ENCODE data around the gene GPR153. TPM values are rescaled to one million over a fixed set of nuclear protein-coding genes. Genes with fewer than 3 reads are reported as not detected.
A peak's percentile ranks its signal among the peaks of the same experiment; 100 is the strongest.

Gene GPR153
- total and polyA plus RNA-seq, 2 of the 8 experiments (the other 6 are each of a cell fraction or from before 2014, with no cell fraction given) = 5.7 to 8.1 TPM

- Histone ChIP-seq H3K56ac (replicated peaks; ENCODE audit: insufficient read length, low read depth, low read length) (no peak overlapping the region), H2AK5ac (ENCODE audit: low read depth, low read length) (no peak overlapping the region), H4K8ac (ENCODE audit: extremely low read depth, insufficient read depth, low read length) (no peak overlapping the region; the same call in 1 of the 2 replicates), H3K18ac (ENCODE audit: extremely low read depth, low read length) (no peak overlapping the region), H3K27me3 (replicated peaks in 1 of 4; ENCODE audit: control insufficient read depth in 3 of 4, extremely low read depth in 1 of 4, insufficient read depth in 3 of 4, low read length in 3 of 4) (no peaks in the 10 kb centered on the region), H3K23me2 (ENCODE audit: low read depth, low read length) (no peaks in the 10 kb centered on the region), H3K79me2 (ENCODE audit: control insufficient read depth in 1 of 2, insufficient read depth in 2 of 2, low read length in 2 of 2) (no peaks in the 10 kb centered on the region), H3K9me3 (ENCODE audit: insufficient read depth in 2 of 2, low read depth in 1 of 2, low read length in 1 of 2) (no peaks in the 10 kb centered on the region), H3K14ac (ENCODE audit: insufficient read length) (no peak overlapping the region), H3K9ac (replicated peaks in 1 of 4; ENCODE audit: extremely low read depth in 1 of 4, low read depth in 3 of 4, low read length in 3 of 4) (no peak overlapping the region), H4K5ac (ENCODE audit: insufficient read length, low read depth, low read length) (no peak overlapping the region), H2BK20ac (ENCODE audit: low read length) (no peak overlapping the region), H3K23ac (ENCODE audit: insufficient read length) (no peak overlapping the region), H2BK12ac (ENCODE audit: low read depth, low read length) (no peak overlapping the region), H3K27ac (ENCODE audit: low read depth, low read length) (no peak overlapping the region), H3K4ac (replicated peaks; ENCODE audit: insufficient read length, low read depth, low read length) (no peak overlapping the region), H3K4me3 (ENCODE audit: extremely low read depth in 1 of 4, insufficient read depth in 2 of 4, low read depth in 3 of 4, low read length in 4 of 4) (no peak overlapping the region), H2AFZ (ENCODE audit: low read length) (no peak overlapping the region), H3K4me1 (replicated peaks in 1 of 4; ENCODE audit: control insufficient read depth in 3 of 4, insufficient read depth in 4 of 4, low read length in 3 of 4) (peaks cover 0 to 18% (median 8%) of the 10 kb centered on the region in 4 experiments; a peak in 6 of 7 replicates), H3K36me3 (ENCODE audit: control insufficient read depth in 2 of 4, insufficient read depth in 4 of 4, low read length in 3 of 4) (no peaks in the 10 kb centered on the region; a peak in 2 of 8 replicates), H4K91ac (replicated peaks; ENCODE audit: insufficient read length, low read length) (no peak overlapping the region), H2BK120ac (replicated peaks; ENCODE audit: low read depth, low read length) (no peak overlapping the region), H2BK15ac (ENCODE audit: low read length) (no peak overlapping the region), H3K79me1 (ENCODE audit: low read depth, low read length) (no peaks in the 10 kb centered on the region), H2BK5ac (ENCODE audit: low read depth, low read length) (peak overlapping the region; percentile 44; the same call in 1 of the 2 replicates), H4K20me1 (replicated peaks in 1 of 2; ENCODE audit: control insufficient read depth in 1 of 2, insufficient read depth in 2 of 2, low read length in 2 of 2) (peaks cover 3 to 19% of the 10 kb centered on the region in 2 experiments), H3K4me2 (ENCODE audit: insufficient read depth in 1 of 2, low read depth in 2 of 2, low read length in 2 of 2) (no peak overlapping the region)
- ChIA-PET CTCF (ENCODE audit: partially characterized antibody) (interaction anchor here (1.1 to 5.9 kb wide), 9 partner anchors 24 to 143 kb away, joined by 3 to 28 read pairs (median 3); no protein-coding TSS in a partner anchor), POLR2A (ENCODE audit: partially characterized antibody) (interaction anchor here (1.4 kb wide), 1 partner anchor 9 kb away, joined by 4 read pairs; no protein-coding TSS in a partner anchor)
- WGBS, 2 experiments (ENCODE audit: extremely low coverage in 1 of 2, insufficient coverage in 1 of 2, insufficient read length in 1 of 2, insufficient replicate concordance in 2 of 2, low coverage in 1 of 2, low lambda C conversion rate in 2 of 2, missing lambda C conversion rate in 1 of 2) = 94% methylated on average over 7 of the region's 8 CpGs; no CpG with 5 or more reads in 1 of the 2 experiments
- FAIRE-seq (no peak), DNase-seq (ENCODE audit: low read depth in 1 of 2, low spot score in 2 of 2) (no peak)
- no peak for TF ChIP-seq TBP (IDR thresholded peaks at IDR 0.05; ENCODE audit: low read depth, low read length)
- no peak for TF ChIP-seq JUND (IDR thresholded peaks at IDR 0.05; ENCODE audit: low read length)
- no peak for TF ChIP-seq RBBP5 (IDR thresholded peaks at IDR 0.05; ENCODE audit: borderline replicate concordance, low read depth, low read length)
Measured at GRCh38 chr1:6270401-6270800, 9.5 kb upstream of the GPR153 start.

Measured in H1 (cell line).